ENCODE measurements around the gene THSD4.
"Not testable (repeated sequence)": the region's sequence is repeated elsewhere in the genome, so short reads cannot be mapped to it uniquely, and the experiment has no call there.

The THSD4 gene

DNA sequence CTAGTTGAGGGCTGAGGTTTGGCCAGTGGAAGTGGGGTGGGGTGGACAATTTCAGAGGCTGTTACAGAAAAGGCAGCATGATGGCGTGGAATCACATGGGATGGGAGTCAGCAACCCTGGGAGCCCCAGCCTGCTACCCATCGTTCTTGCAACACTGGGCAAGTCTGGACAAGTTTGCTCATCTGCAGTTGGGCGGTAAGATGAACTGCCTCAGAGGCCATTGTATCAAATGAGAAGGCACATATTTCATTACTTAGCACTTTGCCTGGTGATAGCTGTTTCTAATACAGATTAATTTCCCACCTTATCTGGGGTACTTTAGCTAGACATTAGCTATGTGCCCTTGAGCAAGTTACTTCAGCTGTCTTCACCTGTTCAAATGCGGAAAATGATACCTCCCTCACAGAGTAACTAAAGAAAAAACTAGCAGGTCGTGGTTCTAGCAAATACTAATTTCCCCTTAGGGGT is 248.9 kb downstream of the THSD4 start:
- Histone ChIP-seq H3K4me3 (ENCODE audit: low read depth, low read length, poor library complexity, severe bottlenecking) (no peak overlapping the region), H3F3A (ENCODE audit: insufficient read depth, low read length) (no peaks in the 10 kb centered on the region), H3K9me3 (ENCODE audit: low read length) (no peaks in the 10 kb centered on the region), H3K4me1 (ENCODE audit: insufficient read depth, low read length, severe bottlenecking) (no peaks in the 10 kb centered on the region), H3K9me2 (ENCODE audit: low read depth, low read length) (no peaks in the 10 kb centered on the region), H3K27me3 (ENCODE audit: insufficient read depth, low read length) (no peaks in the 10 kb centered on the region), H4K20me1 (ENCODE audit: insufficient read depth, low read length) (no peaks in the 10 kb centered on the region), H3K79me2 (ENCODE audit: insufficient read depth, low read length) (no peaks in the 10 kb centered on the region), H2AFZ (ENCODE audit: low read length) (no peak overlapping the region), H3K36me3 (ENCODE audit: insufficient read depth, low read length) (no peaks in the 10 kb centered on the region), H3K9ac (ENCODE audit: low read length) (no peak overlapping the region), H3K27ac (ENCODE audit: low read depth, low read length, poor library complexity, severe bottlenecking) (no peak overlapping the region), H3K4me2 (ENCODE audit: low read length) (no peak overlapping the region)
- TF ChIP-seq CTCF (IDR thresholded peaks at IDR 0.05; ENCODE audit: low read length), result no peak
- no peak for TF ChIP-seq EZH2 (IDR thresholded peaks at IDR 0.05; ENCODE audit: borderline replicate concordance, low read length)

DNA sequence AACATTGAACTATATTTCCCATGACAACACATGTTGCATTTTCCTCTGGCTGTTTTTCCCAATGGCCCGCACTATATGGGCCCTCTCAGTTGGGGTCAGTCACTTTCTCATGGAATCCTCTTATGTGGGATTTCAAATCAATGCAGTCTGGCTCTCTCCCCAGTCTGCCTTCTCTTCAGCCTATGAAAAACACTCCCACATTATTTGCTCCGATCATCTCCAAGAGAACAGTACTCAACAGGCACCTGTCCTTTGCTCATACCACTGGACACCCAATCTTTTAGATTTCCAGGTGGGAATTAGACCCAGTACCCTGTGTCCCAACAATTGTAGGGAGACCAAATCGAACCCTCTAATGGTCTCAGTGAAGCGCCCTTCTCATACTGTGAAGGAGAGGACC is 251.3 kb downstream of the THSD4 start:
- no peak overlapping the region for H3K4me3 ChIP-seq (ENCODE audit: low read depth, low read length, poor library complexity, severe bottlenecking)
- H3K79me2 ChIP-seq (ENCODE audit: insufficient read depth, low read length), result no peaks in the 10 kb centered on the region
- H4K20me1 ChIP-seq (ENCODE audit: insufficient read depth, low read length), result no peaks in the 10 kb centered on the region
- no peaks in the 10 kb centered on the region for H3K36me3 ChIP-seq (ENCODE audit: insufficient read depth, low read length)
- H3K9me2 ChIP-seq (ENCODE audit: low read depth, low read length), result no peaks in the 10 kb centered on the region
- H3K4me2 ChIP-seq (ENCODE audit: low read length), result no peak overlapping the region
- H3K9me3 ChIP-seq (ENCODE audit: low read length), result no peaks in the 10 kb centered on the region
- H3K4me1 ChIP-seq (ENCODE audit: insufficient read depth, low read length, severe bottlenecking), result no peaks in the 10 kb centered on the region
- H3F3A ChIP-seq (ENCODE audit: insufficient read depth, low read length), result no peaks in the 10 kb centered on the region
- no peak for TF ChIP-seq CTCF (IDR thresholded peaks at IDR 0.05; ENCODE audit: low read length)
- TF ChIP-seq EZH2 (IDR thresholded peaks at IDR 0.05; ENCODE audit: borderline replicate concordance, low read length), result no peak
- no peak overlapping the region for H3K9ac ChIP-seq (ENCODE audit: low read length)
- no peaks in the 10 kb centered on the region for H3K27me3 ChIP-seq (ENCODE audit: insufficient read depth, low read length)
- H3K27ac ChIP-seq (ENCODE audit: low read depth, low read length, poor library complexity, severe bottlenecking), result no peak overlapping the region
- H2AFZ ChIP-seq (ENCODE audit: low read length), result no peak overlapping the region

- TF ChIP-seq CTCF (IDR thresholded peaks at IDR 0.05; ENCODE audit: low read length), result no peak
- TF ChIP-seq EZH2 (IDR thresholded peaks at IDR 0.05; ENCODE audit: borderline replicate concordance, low read length), result no peak
Measured at GRCh38 chr15:71366926-71367325, 251.7 kb downstream of the THSD4 start.

GRCh38 chr15:71367737-71368136 is 252.5 kb downstream of the THSD4 start:
- not testable (repeated sequence) for H3K9me3 ChIP-seq (ENCODE audit: low read length); H3K9ac ChIP-seq (ENCODE audit: low read length); H4K20me1 ChIP-seq (ENCODE audit: insufficient read depth, low read length); H3K9me2 ChIP-seq (ENCODE audit: low read depth, low read length); H3K27ac ChIP-seq (ENCODE audit: low read depth, low read length, poor library complexity, severe bottlenecking); H3K79me2 ChIP-seq (ENCODE audit: insufficient read depth, low read length); H3K4me3 ChIP-seq (ENCODE audit: low read depth, low read length, poor library complexity, severe bottlenecking); H3K36me3 ChIP-seq (ENCODE audit: insufficient read depth, low read length); H3F3A ChIP-seq (ENCODE audit: insufficient read depth, low read length); H3K27me3 ChIP-seq (ENCODE audit: insufficient read depth, low read length); H3K4me2 ChIP-seq (ENCODE audit: low read length); H3K4me1 ChIP-seq (ENCODE audit: insufficient read depth, low read length, severe bottlenecking); H2AFZ ChIP-seq (ENCODE audit: low read length)

More at GRCh38 chr15:71366926-71367325, 251.7 kb downstream of the THSD4 start:
- no peaks in the 10 kb centered on the region for H3K36me3 ChIP-seq (ENCODE audit: insufficient read depth, low read length)
- H2AFZ ChIP-seq (ENCODE audit: low read length), result no peak overlapping the region
- H3K4me2 ChIP-seq (ENCODE audit: low read length), result no peak overlapping the region
- no peaks in the 10 kb centered on the region for H3K27me3 ChIP-seq (ENCODE audit: insufficient read depth, low read length)
- no peak overlapping the region for H3K27ac ChIP-seq (ENCODE audit: low read depth, low read length, poor library complexity, severe bottlenecking)
- H4K20me1 ChIP-seq (ENCODE audit: insufficient read depth, low read length), result no peaks in the 10 kb centered on the region
- H3K9me3 ChIP-seq (ENCODE audit: low read length), result no peaks in the 10 kb centered on the region
- H3K9me2 ChIP-seq (ENCODE audit: low read depth, low read length), result no peaks in the 10 kb centered on the region
- no peaks in the 10 kb centered on the region for H3K79me2 ChIP-seq (ENCODE audit: insufficient read depth, low read length)
- H3K4me3 ChIP-seq (ENCODE audit: low read depth, low read length, poor library complexity, severe bottlenecking), result no peak overlapping the region
- H3K4me1 ChIP-seq (ENCODE audit: insufficient read depth, low read length, severe bottlenecking), result no peaks in the 10 kb centered on the region
- no peak overlapping the region for H3K9ac ChIP-seq (ENCODE audit: low read length)
- no peaks in the 10 kb centered on the region for H3F3A ChIP-seq (ENCODE audit: insufficient read depth, low read length)

- not testable (repeated sequence) for H3K9me3 ChIP-seq (ENCODE audit: low read length); H3F3A ChIP-seq (ENCODE audit: insufficient read depth, low read length); H3K79me2 ChIP-seq (ENCODE audit: insufficient read depth, low read length); H3K27ac ChIP-seq (ENCODE audit: low read depth, low read length, poor library complexity, severe bottlenecking); H2AFZ ChIP-seq (ENCODE audit: low read length); H3K27me3 ChIP-seq (ENCODE audit: insufficient read depth, low read length); H3K9ac ChIP-seq (ENCODE audit: low read length); H4K20me1 ChIP-seq (ENCODE audit: insufficient read depth, low read length); H3K36me3 ChIP-seq (ENCODE audit: insufficient read depth, low read length); H3K4me2 ChIP-seq (ENCODE audit: low read length); H3K9me2 ChIP-seq (ENCODE audit: low read depth, low read length); H3K4me3 ChIP-seq (ENCODE audit: low read depth, low read length, poor library complexity, severe bottlenecking); H3K4me1 ChIP-seq (ENCODE audit: insufficient read depth, low read length, severe bottlenecking)
Measured at GRCh38 chr15:71372769-71373168, 257.5 kb downstream of the THSD4 start.
